HTR-8/SVneo (cell line): ENCODE results near the gene ABCD4.
A peak's percentile ranks its signal among the peaks of the same experiment; 100 is the strongest.
"Not testable (repeated sequence)": the region's sequence is repeated elsewhere in the genome, so short reads cannot be mapped to it uniquely, and the experiment has no call there.

ENCODE experiments used
- DNase-seq: peaks from one replicate; pipeline ENCODE4 v3.0.0; 2011; ENCODE audit warnings: low spot score, mixed read lengths; ENCODE audit not compliant: insufficient read length
- FAIRE-seq: peaks from 2 replicates; lab custom pipeline; 2011; peaks lifted over from hg19 to GRCh38; lab: Jason Lieb, UNC

The ABCD4 gene

DNA sequence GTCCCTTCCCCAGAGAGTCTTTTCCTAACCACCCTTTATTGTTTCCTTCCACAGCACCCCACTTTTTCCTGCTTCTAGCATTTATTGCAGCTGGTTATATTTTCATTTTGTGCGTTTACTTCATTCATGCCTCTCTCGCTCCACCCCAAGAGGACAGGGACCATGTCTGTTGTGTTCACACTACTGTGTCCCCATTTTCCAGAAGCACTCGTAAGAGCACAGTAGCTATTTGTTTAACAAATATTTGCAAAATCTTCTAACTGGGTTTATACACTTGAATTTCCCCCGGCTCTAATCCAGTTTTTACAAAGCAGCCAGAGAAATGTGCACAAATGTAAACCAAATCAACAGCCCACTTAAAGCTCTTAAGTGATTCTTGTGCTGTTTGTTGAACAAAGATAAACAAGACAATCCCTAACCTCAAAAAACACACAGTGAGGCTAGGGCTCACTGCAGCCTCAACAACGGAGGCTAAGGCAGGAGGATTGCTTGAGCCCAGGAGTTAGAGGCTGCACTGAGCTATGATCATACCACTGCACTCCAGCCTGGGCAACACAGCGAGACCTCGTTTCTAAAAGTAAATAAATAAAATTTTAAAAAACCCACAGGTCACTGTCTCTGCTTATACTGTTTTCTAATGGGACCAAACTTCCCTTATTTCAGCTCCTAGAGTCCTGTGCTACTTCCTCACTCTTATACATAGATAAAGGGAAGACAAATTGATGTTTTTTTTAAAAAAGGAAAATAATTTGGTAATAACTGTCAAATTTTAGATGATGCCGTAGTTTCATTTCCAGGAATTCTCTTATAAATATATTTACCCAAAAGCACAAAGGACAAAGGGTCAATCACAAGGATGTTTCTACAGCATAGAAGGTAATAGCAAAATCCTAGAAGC, 6.6 kb upstream of the ABCD4 start:
- peak; percentile 81 for FAIRE-seq
- DNase-seq: no peak

DNA sequence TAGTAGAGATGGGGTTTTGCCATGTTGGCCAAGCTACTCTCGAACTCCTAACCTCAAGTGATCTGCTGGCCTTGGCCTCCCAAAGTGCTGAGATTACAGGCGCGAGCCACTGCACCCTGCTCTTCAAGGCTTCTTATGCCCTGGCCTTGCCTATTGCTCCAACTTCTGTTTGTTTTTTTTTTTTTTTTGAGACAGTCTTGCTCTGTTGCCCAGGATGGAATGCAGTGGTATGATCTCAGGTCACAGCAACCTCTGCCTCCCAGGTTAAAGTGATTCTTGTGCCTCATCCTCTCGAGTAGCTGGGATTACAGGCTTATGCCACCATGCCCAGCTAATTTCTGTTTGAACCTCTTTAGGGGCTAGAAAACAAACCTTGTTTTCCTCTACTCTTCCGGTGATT, 6.0 kb upstream of the ABCD4 start:
- FAIRE-seq (peak; percentile 9), DNase-seq (no peak)

DNA sequence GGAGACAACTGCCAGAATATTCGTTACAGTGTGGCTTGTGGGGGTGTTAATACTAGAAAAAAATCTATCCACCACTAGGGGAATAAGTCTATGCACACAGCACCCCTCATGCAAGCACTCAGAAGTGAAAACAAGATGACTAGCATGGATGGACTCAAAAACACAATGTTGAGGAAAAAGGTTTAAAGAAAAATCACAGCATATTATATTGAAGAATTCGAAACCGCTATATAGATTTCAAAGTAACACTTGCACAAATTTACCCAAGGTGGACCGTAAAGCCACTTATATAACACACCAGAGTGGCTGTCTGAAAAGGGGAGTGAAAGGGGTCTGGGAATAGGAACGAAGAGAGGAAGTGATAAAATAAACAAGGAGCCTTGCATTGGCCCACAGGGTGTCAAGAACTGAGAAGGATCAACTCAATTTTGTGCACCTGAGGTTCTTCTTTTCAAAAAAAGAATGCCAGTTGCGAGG, 544 bp downstream of the ABCD4 start:
- FAIRE-seq (peak; percentile 63), DNase-seq (peak; percentile 87)

DNA sequence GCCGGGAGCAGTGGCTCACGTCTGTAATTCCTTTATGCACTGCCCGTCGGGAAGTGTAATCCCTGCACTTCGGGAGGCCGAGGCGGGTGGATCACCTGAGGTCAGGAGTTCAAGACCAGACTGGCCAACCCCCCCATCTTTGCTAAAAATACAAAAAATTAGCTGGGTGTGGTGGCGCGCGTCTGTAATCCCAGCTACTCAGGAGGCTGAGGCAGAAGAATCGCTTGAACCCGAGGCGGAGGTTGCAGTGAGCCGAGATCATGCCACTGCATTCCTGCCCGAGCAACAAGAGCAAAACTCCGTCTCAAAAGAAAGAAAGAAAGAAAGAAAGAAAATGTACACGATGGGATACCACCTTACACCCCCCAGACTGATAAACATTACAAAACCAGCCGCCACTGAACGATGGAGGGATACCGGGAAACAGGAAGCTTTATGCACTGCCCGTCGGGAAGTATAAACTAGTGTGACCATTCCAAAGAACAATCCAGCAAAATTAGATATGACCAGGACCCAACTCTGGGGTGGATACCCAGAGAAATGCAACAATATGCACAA, 1.1 kb downstream of the ABCD4 start:
- no peak for DNase-seq
- no peak for FAIRE-seq

DNA sequence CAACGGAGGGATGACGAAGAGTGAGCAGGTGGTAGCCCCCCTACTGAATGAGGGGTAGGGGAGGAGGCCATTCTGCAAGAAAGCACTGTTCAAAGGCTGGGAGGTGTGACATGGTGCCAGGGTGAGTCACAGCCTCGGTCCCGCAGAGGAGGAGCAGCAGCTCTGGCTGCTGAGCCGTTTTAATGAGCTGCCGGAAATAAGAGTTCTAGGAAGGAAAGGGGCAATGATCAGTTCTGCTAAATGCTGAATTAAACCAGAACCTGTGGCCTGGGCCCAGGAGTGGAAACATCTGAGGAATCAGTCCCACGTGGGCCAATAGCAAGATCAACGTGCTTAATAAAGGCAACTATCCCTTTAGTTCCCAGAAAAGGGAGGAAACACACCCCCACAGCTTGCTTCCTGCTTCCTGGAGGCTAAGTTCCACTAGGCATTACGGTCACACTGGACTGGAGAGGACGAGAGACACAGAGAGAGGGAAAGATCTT, 3.6 kb downstream of the ABCD4 start:
- DNase-seq (no peak), FAIRE-seq (no peak)

DNA sequence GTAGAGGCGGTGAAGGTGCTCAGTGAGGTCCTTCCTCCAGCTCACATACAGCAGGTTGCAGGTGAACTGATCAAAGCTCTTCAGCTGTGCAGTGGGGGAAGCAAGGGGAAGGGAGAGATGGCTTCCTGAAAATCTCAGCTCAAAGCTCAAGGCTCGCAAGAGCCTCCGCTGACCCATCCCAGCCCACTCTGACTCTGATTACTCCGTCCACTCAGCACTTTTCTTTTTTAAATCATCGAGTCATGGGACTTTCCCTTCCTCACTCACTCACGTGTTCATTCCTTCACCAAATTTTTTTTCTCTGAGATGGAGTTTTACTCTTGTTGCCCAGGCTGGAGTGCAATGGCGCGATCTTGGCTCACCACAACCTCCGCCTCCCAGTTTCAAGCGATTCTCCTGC, 4.7 kb downstream of the ABCD4 start:
- FAIRE-seq (no peak), DNase-seq (no peak)

DNA sequence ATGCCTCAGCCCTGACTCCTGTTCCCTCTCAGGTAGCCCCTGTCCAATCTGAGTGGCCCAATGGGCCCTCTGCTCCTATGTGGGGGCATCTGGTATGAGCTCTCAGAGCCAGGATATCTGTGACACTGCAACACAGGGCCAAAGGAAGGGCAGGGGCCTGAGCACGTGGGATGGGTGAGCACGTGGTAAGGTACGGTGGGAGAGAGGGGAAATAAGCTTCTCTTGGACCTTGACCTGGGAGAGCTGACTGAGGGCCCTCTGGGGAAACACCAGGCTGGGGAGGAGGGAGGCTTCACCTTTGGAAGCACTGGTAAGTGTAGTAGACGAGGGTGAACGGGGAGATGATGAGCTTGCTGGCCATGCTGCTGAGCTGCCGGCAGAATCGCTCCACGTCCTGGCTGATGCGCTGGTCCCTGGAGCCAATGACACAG, 6.7 kb downstream of the ABCD4 start:
- peak; percentile 51 for FAIRE-seq

DNA sequence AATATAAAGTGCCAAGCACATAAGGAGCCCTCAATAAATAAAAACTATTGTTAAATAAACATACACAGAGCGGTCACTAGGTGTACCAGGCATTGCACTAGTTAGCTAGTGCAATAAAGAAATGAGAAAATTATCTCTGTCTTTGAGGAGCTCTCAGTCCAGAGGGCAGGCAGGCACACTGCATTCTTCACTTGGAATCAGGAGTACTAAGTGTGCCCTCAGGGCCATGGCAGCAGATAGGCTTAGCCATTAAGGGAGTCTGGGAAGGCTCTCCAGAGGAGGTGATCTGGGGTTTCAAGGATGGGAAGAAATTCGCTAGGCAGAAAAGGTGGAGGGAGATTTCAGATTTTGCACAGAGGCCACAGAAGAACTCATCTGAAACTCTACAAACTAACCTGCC, 9.1 kb downstream of the ABCD4 start:
- FAIRE-seq: no peak
- DNase-seq: no peak

More for the DNA sequence above, 6.7 kb downstream of the ABCD4 start:
- DNase-seq: no peak

DNA sequence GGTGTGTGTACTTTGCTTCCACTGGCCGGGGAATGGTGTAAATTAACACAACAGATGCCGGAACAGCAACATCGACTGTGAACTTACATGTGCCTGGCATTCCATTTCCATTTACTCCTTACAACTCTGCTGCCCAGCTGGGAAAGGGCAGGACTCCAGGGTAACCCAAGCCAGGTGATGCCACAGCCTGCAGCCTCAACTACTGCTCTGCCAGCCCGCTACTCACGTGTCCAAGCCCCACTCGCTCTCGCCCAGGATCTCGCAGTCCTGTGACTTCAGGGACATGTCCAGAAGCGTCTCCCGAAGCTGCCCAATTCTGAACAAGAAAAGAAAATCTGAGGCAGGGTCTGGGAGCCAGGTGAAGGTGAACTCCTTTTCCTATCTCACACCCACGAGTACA, 10.7 kb downstream of the ABCD4 start:
- FAIRE-seq (peak; percentile 94), DNase-seq (no peak)

DNA sequence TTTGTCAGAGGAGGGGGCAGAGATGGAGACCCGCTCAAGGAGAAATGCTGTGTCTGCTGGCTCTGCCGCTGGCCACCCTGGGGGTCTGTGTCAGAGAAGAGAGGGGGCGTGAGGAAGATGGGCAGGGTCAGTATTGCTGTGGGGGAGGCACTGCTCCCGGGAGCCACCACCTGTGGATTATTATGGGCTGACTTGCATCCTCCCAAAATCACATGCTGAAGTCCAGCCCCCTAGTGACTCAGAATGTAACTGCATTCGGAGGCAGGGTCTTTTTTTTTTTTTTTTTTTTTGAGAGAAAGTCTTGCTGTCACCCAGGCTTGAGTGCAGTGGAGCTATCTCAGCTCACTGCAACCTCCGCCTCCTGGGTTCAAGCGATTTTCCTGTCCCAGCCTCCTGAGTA, 12.3 kb downstream of the ABCD4 start:
- FAIRE-seq (peak; percentile 91), DNase-seq (no peak)

DNA sequence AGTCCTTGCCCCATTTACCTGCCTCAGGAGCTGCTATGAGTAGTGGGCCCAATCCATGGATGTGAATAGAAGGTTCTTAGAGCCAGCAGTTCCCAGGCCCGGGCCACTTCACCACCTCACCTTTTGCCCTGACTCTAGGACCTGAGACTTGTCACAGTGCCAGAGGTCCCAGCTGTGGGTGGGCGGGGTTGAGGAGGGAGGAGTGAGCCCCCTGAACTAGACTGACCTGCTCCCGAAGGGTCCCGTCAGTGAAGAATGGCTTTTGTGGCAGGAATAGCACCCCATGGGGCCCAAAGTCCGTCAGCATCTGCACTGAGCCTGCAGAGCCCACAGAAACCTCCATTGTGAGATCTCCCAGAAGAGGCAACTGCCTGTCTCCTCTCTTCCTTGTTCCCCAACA, 12.9 kb downstream of the ABCD4 start:
- FAIRE-seq: peak; percentile 68

DNA sequence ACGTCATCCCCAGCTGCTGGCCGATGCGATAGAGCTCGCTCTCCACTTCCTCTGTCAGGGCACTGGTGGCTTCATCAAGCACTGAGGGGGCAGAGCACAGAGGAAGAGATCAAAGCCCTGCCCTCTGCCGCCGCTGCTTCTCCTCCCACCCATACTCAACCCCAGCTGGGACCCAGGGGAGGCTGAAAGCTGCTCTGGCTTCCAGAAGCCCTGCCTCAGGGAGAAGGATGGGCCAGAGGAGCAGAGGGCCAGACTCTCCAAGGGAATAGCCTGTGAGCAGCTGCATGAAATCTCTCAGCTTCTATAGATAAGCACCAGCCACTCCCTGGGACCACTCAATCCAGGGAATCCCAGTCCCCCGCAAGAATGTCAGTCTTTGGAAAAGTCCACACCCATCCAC, 16.0 kb downstream of the ABCD4 start:
- FAIRE-seq (no peak), DNase-seq (no peak)

More for the DNA sequence above, 12.9 kb downstream of the ABCD4 start:
- DNase-seq: no peak

DNA sequence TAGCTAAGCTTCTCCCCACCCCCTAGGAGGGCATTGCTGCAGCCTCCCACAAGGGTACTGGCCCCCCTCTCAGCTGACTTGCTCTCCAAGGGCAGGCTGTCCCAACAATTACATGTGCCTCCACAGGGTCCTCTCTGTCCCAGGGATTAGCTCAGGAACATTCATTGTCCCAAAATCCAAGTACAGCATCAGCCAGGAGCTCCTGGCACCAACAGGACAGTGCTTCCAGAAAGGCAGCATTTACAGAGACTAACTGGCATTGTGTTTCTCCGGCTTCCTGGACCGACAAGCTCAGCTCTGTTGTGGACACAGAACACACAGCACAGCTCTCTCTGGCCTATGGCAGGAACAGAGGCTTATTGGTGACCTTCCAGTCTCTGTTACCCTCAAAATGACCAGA, 21.7 kb downstream of the ABCD4 start:
- FAIRE-seq (no peak), DNase-seq (no peak)

DNA sequence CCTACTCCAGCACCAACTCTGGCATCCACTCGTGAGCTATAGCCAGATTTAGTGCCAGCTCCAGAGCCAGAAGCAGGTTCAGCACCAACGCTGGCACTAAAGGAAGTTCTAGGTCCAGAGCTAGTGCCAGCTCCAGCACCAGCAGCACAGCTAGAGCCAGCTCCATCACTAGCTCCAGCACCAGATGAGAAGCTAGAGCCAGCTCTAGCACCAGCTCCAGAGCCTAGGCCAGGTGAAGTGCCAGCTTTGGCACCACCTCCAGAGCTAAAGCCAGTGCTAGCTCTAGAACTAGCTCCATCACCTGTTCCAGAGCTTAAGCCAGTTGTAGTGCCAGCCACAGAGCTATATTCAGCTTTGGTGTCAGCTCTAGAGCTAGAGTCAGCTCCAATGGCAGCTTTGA, 24.7 kb downstream of the ABCD4 start:
- FAIRE-seq (peak; percentile 23), DNase-seq (no peak)

DNA sequence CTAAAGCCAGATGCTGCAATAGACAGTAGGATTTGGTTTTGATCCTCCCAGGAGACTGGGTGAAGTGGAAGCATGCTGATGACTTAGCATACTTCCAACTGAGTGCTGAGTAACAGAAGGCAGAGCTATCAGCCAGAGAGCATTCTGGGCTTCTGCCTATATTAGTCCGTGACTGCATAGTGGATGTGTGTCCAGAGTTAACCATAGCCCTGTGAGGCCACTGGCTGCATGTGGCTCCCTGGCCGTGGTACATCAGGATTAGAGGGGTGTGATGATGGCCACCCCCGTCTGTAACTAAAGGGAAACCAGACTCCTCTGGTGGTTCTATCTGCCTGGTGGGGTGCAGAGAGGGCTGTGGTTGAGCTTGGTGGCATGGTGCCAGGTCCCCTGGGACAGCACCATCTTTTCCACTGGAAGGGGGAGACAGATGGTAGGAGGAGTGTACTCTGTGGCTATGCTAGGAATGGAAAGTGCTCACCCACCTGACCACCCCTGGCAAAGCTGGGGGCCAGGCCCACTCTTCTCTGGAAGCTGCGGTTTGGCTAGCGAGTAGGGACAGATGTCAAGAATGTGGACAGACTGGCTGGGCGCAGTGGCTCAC, 27.4 kb downstream of the ABCD4 start:
- DNase-seq (no peak), FAIRE-seq (peak; percentile 94)

DNA sequence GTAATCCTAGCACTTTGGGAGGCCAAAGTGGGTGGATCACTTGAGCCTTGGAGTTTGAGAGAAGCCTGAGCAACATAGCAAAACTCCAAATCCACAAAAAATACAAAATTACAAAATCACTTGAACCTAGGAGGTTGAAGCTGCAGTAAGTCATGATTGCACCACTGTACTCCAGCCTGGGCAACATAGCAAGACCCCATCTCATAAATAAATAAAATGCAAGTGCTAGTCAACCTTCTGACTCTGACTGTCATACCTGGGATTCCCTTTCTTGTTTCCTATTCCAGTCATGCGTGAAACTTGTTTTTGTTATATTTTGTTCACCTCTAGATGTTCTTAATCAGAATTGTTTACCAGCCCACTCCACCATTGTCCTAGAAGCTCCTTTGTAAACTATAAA, 31.4 kb downstream of the ABCD4 start:
- FAIRE-seq (no peak), DNase-seq (no peak)

DNA sequence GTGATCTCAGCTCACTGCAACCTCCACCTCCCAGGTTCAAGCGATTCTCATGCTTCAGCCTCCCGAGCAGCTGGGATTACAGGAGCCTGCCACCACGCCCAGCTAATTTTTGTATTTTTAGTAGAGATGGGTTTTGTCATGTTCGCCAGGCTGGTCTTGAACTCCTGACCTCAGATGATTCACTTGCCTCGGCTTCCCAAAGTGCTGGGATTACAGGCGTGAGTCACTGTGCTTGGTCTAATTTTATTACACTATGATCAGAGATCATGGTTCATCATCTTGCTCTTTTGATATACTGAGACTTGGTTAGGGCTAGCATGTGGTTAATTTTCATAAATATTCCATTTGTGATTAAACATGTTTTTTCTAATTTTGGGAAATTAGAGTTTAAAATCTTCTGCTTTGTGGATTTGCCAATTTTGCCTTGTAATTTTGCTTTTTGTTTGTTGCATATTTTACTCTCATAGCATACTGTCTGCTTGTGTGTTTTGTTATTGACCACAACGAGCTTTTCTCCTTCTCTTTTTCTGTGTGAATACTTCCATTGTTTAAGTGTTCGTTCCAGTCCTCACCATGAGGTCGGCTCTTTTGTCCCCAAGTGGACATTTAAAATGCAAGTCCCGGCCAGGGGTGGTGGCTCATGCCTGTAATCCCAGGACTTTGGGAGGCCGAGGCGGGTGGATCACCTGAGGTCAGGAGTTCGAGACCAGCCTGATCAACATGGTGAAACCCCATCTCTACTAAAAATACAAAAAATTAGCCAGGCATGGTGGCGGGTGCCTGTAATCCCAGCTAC, 32.2 kb downstream of the ABCD4 start:
- FAIRE-seq: peak; percentile 65
- not testable (repeated sequence) for DNase-seq

DNA sequence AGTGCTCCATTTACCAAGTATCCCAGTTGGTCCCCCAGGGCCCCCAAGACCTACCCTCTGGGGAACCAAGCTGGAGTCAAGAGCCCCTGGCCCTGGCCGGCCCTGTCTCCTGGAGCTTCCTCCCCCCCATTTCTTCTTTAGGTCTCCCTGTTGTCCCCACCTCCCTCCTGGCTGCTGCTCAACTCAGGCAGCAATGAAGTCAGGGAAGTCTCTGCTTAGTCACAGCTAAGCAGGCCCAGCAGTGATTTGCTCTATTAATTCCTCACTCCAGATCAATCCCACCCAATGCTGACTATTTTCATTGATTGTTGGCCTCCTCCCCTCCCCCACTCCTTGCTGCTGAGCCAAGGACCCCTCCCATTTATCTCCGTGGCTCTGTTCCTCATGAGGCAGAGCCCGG, 35.1 kb downstream of the ABCD4 start:
- no peak for FAIRE-seq

DNA sequence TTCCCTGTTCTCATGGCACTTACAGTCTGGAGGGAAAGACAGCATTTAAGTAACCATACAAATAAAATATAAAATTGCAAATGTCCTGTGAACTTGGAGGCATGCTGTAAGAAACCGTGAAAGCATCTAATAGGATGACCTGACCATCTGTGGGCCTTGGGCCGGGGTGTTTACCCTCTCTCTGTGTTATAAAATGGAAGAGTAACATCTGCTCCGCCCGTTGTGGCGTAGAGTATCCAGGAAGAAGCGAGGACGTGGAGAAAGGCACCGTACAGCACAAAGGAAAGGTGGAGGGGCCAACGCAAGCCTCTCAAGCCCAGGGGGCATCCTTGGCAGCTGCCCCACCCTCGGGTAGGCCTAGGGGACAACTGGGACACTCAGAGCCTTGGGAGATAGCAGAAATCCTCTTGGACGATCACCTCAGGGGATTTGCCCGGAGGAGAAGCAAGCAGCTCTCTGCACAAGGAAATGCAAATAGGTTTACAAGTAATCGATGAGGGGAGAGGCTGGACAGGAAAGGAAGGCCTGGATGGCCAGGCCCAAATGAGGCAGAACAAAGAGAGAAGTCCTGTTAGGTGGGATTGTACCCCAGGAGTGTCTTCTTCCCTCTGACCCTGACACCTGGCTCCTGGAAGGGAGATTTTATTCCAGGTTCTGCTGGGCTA, 37.3 kb downstream of the ABCD4 start:
- FAIRE-seq (peak; percentile 68), DNase-seq (no peak)

More for the DNA sequence above, 35.1 kb downstream of the ABCD4 start:
- no peak for DNase-seq

DNA sequence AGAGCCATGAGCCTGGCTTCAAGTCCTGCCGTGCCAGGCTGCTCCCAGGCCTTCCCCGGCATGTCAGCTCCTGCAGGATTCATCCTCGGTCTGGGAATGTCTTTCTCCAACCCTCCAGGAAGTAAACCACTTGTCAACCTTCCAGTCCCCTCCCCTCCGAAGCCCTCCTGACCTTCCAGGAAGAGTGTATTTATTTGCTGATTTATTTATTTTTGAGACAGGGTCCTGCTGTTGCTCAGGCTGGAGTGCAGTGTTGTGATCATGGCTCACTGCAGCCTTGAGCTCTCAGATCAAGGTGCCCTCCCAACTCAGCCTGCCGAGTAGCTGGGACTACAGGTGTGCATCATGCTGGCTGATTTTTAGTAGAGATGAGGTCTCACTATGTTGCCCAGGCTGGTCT, 38.8 kb downstream of the ABCD4 start:
- peak; percentile 33 for FAIRE-seq

More for the DNA sequence above, 38.8 kb downstream of the ABCD4 start:
- no peak for DNase-seq
